Measurements from ENCODE around the gene THSD4. TPM values are rescaled to one million over a fixed set of nuclear protein-coding genes. Genes with fewer than 3 reads are reported as not detected.

THSD4 gene
- total and polyA plus RNA-seq, 2 of the 8 experiments (the other 6 are each of a cell fraction or from before 2014, with no cell fraction given), result 2.5 to 6.2 TPM

DNA sequence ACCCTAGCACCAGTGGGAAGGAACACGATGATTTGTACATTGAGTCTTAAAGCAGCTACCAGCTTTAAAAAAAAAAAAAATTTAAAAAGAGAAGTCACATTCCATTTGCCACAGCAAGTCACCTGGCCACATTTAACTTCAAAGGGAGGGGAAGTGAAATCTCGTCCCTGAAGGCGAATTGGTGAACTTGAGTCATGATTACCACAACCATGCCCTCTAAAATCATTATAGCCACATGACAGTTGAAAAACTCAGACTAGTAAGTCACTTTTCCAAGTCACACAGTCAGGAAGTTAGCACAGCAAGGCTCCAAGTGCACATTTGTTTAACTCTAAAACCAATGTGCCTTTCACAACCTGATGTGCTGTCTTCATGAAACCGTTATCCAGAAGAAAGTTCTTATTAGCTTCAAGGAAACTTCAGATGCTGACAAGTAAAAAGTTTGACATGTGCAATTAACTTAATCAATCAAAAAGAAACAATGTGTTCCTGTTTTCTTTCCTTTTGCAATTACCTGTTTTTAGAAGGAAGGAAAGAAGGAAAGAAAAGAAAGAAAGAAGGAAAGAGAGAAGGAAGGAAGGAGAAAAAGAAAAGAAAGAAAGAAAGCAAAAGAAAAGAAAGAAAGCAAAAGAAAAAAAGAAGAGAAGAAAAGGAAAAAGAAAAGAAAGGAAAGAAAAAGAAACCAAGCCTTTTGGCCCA is 8.3 kb upstream of the THSD4 start:
- no peaks in the 10 kb centered on the region for H3K23me2 ChIP-seq (ENCODE audit: low read depth, low read length)
- H2BK120ac ChIP-seq (replicated peaks; ENCODE audit: low read depth, low read length), result no peak overlapping the region
- WGBS, 2 experiments (ENCODE audit: extremely low coverage in 1 of 2, insufficient coverage in 1 of 2, insufficient read length in 1 of 2, insufficient replicate concordance in 2 of 2, low coverage in 1 of 2, low lambda C conversion rate in 2 of 2, missing lambda C conversion rate in 1 of 2), result 85% methylated on average over 4 of the region's 4 CpGs; no CpG with 5 or more reads in 1 of the 2 experiments
- DNase-seq (ENCODE audit: low read depth in 1 of 2, low spot score in 2 of 2) (peak in 1 of 2 experiments; percentile 28), FAIRE-seq (no peak)
- no peak overlapping the region for H3K4ac ChIP-seq (replicated peaks; ENCODE audit: insufficient read length, low read depth, low read length)
- H3K9me3 ChIP-seq (ENCODE audit: insufficient read depth in 2 of 2, low read depth in 1 of 2, low read length in 1 of 2), result no peaks in the 10 kb centered on the region
- H3K27ac ChIP-seq (ENCODE audit: low read depth, low read length), result no peak overlapping the region
- H3K18ac ChIP-seq (ENCODE audit: extremely low read depth, low read length), result no peak overlapping the region
- H2AK5ac ChIP-seq (ENCODE audit: low read depth, low read length), result no peak overlapping the region
- no peak overlapping the region for H4K91ac ChIP-seq (replicated peaks; ENCODE audit: insufficient read length, low read length)
- H3K14ac ChIP-seq (ENCODE audit: insufficient read length), result no peak overlapping the region
- no peaks in the 10 kb centered on the region for H3K27me3 ChIP-seq (replicated peaks in 1 of 4; ENCODE audit: control insufficient read depth in 3 of 4, extremely low read depth in 1 of 4, insufficient read depth in 3 of 4, low read length in 3 of 4)
- no peak overlapping the region for H3K56ac ChIP-seq (replicated peaks; ENCODE audit: insufficient read length, low read depth, low read length)
- no peak overlapping the region for H3K23ac ChIP-seq (ENCODE audit: insufficient read length)
- H3K9ac ChIP-seq (replicated peaks in 1 of 4; ENCODE audit: extremely low read depth in 1 of 4, low read depth in 3 of 4, low read length in 3 of 4), result no peak overlapping the region
- no peaks in the 10 kb centered on the region for H3K79me1 ChIP-seq (ENCODE audit: low read depth, low read length)
- H3K36me3 ChIP-seq (ENCODE audit: control insufficient read depth in 2 of 4, insufficient read depth in 4 of 4, low read length in 3 of 4), result no peaks in the 10 kb centered on the region
- H4K20me1 ChIP-seq (replicated peaks in 1 of 2; ENCODE audit: control insufficient read depth in 1 of 2, insufficient read depth in 2 of 2, low read length in 2 of 2), result no peaks in the 10 kb centered on the region
- no peak overlapping the region for H2AFZ ChIP-seq (ENCODE audit: low read length)
- H2BK15ac ChIP-seq (ENCODE audit: low read length), result no peak overlapping the region
- no peak overlapping the region for H3K4me2 ChIP-seq (ENCODE audit: insufficient read depth in 1 of 2, low read depth in 2 of 2, low read length in 2 of 2)
- no peak overlapping the region for H2BK5ac ChIP-seq (ENCODE audit: low read depth, low read length)
- peaks cover 0 to 5% (median 2%) of the 10 kb centered on the region in 4 experiments; a peak in 3 of 7 replicates for H3K4me1 ChIP-seq (replicated peaks in 1 of 4; ENCODE audit: control insufficient read depth in 3 of 4, insufficient read depth in 4 of 4, low read length in 3 of 4)
- no peak overlapping the region for H4K8ac ChIP-seq (ENCODE audit: extremely low read depth, insufficient read depth, low read length)
- no peak overlapping the region for H4K5ac ChIP-seq (ENCODE audit: insufficient read length, low read depth, low read length)
- no peak overlapping the region for H2BK20ac ChIP-seq (ENCODE audit: low read length)
- no peak overlapping the region for H3K4me3 ChIP-seq (ENCODE audit: extremely low read depth in 1 of 4, insufficient read depth in 2 of 4, low read depth in 3 of 4, low read length in 4 of 4)
- POLR2A ChIA-PET (ENCODE audit: partially characterized antibody), result no interaction called here
- H3K79me2 ChIP-seq (ENCODE audit: control insufficient read depth in 1 of 2, insufficient read depth in 2 of 2, low read length in 2 of 2), result no peaks in the 10 kb centered on the region
- no peak overlapping the region for H2BK12ac ChIP-seq (ENCODE audit: low read depth, low read length)
- CTCF ChIA-PET (ENCODE audit: partially characterized antibody), result interaction anchor here (1.1 to 1.4 kb wide), 2 partner anchors 130 to 133 kb away, joined by 3 to 5 read pairs; no protein-coding TSS in a partner anchor
- no peak for TF ChIP-seq TAF7 (optimal IDR thresholded peaks at IDR 0.05; ENCODE audit: borderline replicate concordance, low read depth, low read length)
- TF ChIP-seq CBX5 (IDR thresholded peaks at IDR 0.05; ENCODE audit: low read depth, low read length), result no peak
- no peak for TF ChIP-seq PHF8 (conservative IDR thresholded peaks at IDR 0.05; ENCODE audit: low read depth, low read length)
- TF ChIP-seq CHD2 (IDR thresholded peaks at IDR 0.05; ENCODE audit: low read length), result no peak
- no peak for TF ChIP-seq BRCA1 (IDR thresholded peaks at IDR 0.05; ENCODE audit: low read depth, low read length)
- no peak for TF ChIP-seq TBP (IDR thresholded peaks at IDR 0.05; ENCODE audit: low read depth, low read length)
- no peak for TF ChIP-seq CHD1 (IDR thresholded peaks at IDR 0.05; ENCODE audit: low read depth, low read length)
- TF ChIP-seq JUND (IDR thresholded peaks at IDR 0.05; ENCODE audit: low read length), result no peak
- no peak for TF ChIP-seq KDM1A (IDR thresholded peaks at IDR 0.05; ENCODE audit: borderline replicate concordance, low read length)
- no peak for TF ChIP-seq RFX5 (IDR thresholded peaks at IDR 0.05; ENCODE audit: borderline replicate concordance, low read depth, low read length)
- TF ChIP-seq, protein P1, sequence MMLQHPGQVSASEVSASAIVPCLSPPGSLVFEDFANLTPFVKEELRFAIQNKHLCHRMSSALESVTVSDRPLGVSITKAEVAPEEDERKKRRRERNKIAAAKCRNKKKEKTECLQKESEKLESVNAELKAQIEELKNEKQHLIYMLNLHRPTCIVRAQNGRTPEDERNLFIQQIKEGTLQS (IDR thresholded peaks at IDR 0.05; ENCODE audit: insufficient read depth, low read depth, low read length), result no peak

Measured in H1 (cell line).